Stimulated activated memory B cell treated with anti-CD40 and anti-IgM and Interleukin-4, amounts not matched to agents 10 μg/mL and 1 μg/mL and 100 μg/mL, for 72 hours (primary cell): ENCODE results near the gene HBEGF.
"Not testable (repeated sequence)": the region's sequence is repeated elsewhere in the genome, so short reads cannot be mapped to it uniquely, and the experiment has no call there.

ENCODE experiments used
- ATAC-seq: fragments of 150-1000 bp; cut with Tn5 transposase; 2 replicates; pipeline ENCODE4 v1.10.0; 2021
- H3K27ac Mint-ChIP-seq: one replicate; pipeline ENCODE4 v1.8.0; 2022; ENCODE audit warnings: mild to moderate bottlenecking, mixed read lengths
- H3K27me3 Mint-ChIP-seq: one replicate; pipeline ENCODE4 v1.8.0; 2022; ENCODE audit warnings: mixed read lengths
- H3K36me3 Mint-ChIP-seq: one replicate; pipeline ENCODE4 v1.8.0; 2022; ENCODE audit warnings: mixed read lengths
- H3K4me1 Mint-ChIP-seq: one replicate; pipeline ENCODE4 v1.8.0; 2022; ENCODE audit warnings: mixed read lengths
- H3K4me3 Mint-ChIP-seq: one replicate; pipeline ENCODE4 v1.8.0; 2022; ENCODE audit warnings: mild to moderate bottlenecking, moderate library complexity, mixed read lengths
- H3K9me3 Mint-ChIP-seq: one replicate; pipeline ENCODE4 v1.8.0; 2022; ENCODE audit warnings: mixed read lengths

Gene HBEGF

GRCh38 chr5:140348104-140348503 is 1.7 kb upstream of the HBEGF start:
- peaks cover 59% of the 10 kb centered on the region for H3K4me1 Mint-ChIP-seq
- H3K27ac Mint-ChIP-seq = peak overlapping the region; percentile 47
- H3K9me3 Mint-ChIP-seq = no peaks in the 10 kb centered on the region
- H3K36me3 Mint-ChIP-seq = no peaks in the 10 kb centered on the region
- no peaks in the 10 kb centered on the region for H3K27me3 Mint-ChIP-seq
- H3K4me3 Mint-ChIP-seq = peak overlapping the region; percentile 36
- ATAC-seq = peak; percentile 31

DNA sequence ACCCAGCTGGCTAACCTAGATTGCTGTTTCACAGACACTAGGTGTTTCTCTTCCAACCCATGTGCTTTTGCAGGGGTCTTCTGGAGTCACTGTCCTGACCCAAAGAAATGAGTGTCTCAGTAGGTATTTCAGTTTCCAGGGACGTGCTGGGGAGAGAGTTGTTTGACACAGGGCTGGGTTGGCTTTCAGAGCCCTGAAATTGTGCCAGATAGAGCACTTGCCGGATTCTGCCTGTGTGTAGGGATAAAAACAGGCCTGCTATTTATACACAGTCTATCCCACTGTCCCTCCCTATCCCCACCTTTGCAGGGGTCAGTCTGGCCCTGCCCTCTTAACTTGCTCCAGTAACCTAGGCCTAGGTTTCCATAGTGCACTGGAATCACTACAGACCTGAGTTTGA is 957 bp upstream of the HBEGF start:
- ATAC-seq = no peak
- peak overlapping the region; percentile 59 for H3K4me3 Mint-ChIP-seq
- H3K4me1 Mint-ChIP-seq = peaks cover 66% of the 10 kb centered on the region
- H3K27ac Mint-ChIP-seq = no peak overlapping the region
- no peaks in the 10 kb centered on the region for H3K9me3 Mint-ChIP-seq
- H3K27me3 Mint-ChIP-seq = no peaks in the 10 kb centered on the region
- H3K36me3 Mint-ChIP-seq = no peaks in the 10 kb centered on the region

DNA sequence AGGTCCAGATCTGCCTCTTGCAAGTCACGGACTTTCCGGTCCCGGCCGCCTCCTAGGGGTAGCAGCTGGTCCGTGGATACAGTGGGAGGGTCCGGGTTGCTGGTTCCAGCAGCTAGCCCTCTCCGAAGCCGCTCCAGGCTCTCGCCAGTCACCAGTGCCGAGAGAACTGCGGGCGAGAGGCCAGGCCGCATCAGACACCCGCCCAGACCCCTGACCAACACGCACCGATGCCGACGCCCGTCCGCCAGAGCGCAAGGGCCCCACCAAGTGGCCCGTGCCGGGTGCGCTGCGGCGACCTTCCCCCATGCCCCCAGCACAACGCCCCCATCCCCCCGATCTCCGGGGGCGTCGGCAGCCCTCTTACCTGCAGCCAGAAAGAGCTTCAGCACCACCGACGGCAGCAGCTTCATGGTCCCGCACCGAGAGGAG is 470 bp downstream of the HBEGF start:
- Mint-ChIP-seq H3K4me1 (peaks cover 78% of the 10 kb centered on the region), H3K4me3 (peak overlapping the region; percentile 77), H3K9me3 (no peaks in the 10 kb centered on the region), H3K27me3 (no peaks in the 10 kb centered on the region), H3K27ac (peak overlapping the region; percentile 75), H3K36me3 (no peaks in the 10 kb centered on the region)
- ATAC-seq = peak; percentile 18

DNA sequence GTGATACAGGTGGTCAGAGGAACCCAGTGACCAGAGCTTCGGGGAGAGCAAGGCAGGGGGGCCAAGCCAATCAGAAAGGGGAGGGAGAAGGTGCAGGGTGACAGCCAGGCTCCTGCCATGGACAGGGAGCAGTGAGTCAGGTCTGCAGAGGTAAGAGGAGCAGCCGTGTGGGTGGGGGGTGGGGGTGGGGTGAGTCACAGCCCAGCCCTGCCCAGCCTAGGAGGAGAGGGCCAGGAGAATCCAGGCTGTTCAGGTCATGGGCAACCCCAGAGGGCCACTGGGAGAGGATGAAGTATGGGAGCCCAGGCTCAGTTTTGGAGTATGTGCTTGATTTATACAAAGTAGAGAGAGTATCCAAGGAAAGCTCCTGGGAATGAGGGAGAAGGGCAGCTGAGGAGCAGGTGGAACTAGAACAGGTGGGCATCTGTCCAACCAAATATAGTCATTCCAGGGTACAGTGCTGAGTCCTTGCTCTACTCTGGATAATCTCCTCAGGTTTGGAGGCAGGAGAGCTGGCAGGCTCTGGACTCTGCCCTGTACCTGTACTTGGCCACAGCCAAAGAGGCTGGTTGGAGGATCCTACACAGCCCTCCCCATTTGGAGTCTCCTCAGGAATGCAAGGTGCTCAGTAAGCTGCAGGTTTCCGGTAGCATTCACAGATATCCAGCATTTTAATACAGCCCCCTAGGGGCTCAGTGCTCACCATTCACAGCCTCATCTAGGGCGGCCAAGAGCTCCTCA is 1.6 kb downstream of the HBEGF start:
- Mint-ChIP-seq H3K4me1 (peaks cover 84% of the 10 kb centered on the region), H3K36me3 (no peaks in the 10 kb centered on the region), H3K27me3 (no peaks in the 10 kb centered on the region), H3K27ac (peak overlapping the region; percentile 48), H3K9me3 (no peaks in the 10 kb centered on the region), H3K4me3 (no peak overlapping the region)
- ATAC-seq = no peak

DNA sequence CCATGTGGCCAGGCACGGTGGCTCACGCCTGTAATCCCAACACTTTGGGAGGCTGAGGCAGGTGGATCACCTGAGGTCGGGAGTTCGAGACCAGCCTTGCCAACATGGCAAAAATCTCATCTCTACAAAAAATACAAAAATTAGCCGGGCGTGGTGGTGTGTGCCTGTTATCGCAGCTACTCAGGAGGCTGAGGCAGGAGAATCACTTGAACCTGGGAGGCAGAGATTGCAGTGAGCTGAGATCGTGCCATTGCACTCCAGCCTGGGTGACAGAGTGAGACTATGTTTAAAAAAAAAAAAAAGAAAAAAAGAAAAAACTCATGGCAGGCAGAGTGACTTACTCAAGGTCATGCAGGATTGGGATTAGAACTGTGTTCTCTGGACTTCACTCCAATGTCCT is 2.6 kb downstream of the HBEGF start:
- ATAC-seq, H3K36me3 Mint-ChIP-seq, H3K4me3 Mint-ChIP-seq, H3K9me3 Mint-ChIP-seq, H3K27me3 Mint-ChIP-seq: not testable (repeated sequence)
- Mint-ChIP-seq H3K27ac (peak overlapping the region; percentile 48), H3K4me1 (peaks cover 75% of the 10 kb centered on the region)

DNA sequence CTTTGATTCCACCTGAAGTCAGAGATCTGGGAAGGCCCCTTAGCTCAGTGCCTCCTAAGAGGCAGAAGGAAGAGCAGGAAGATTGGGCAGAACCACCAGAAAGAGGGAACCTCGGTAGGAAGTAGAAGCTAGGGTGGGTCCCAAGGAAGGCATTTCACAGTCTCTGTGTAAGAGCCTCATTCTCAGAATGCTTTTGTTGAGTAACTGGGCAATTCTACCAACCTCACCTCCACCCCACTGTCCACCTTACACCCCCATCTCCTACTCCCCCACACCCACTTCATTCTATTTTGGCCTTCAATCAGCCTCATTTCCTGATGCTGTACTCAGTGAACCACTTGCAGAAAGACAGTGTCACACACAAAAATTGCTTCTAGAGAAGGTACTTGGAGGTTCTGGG is 3.5 kb downstream of the HBEGF start:
- Mint-ChIP-seq H3K9me3 (no peaks in the 10 kb centered on the region), H3K4me1 (peaks cover 65% of the 10 kb centered on the region), H3K36me3 (no peaks in the 10 kb centered on the region), H3K4me3 (no peak overlapping the region), H3K27ac (peak overlapping the region; percentile 48), H3K27me3 (no peaks in the 10 kb centered on the region)
- ATAC-seq = no peak

GRCh38 chr5:140342287-140342686 is 4.1 kb downstream of the HBEGF start:
- peak overlapping the region; percentile 7 for H3K4me3 Mint-ChIP-seq
- H3K4me1 Mint-ChIP-seq = peaks cover 59% of the 10 kb centered on the region
- ATAC-seq = peak; percentile 39
- H3K27me3 Mint-ChIP-seq = no peaks in the 10 kb centered on the region
- H3K27ac Mint-ChIP-seq = peak overlapping the region; percentile 48
- H3K36me3 Mint-ChIP-seq = no peaks in the 10 kb centered on the region
- H3K9me3 Mint-ChIP-seq = no peaks in the 10 kb centered on the region

- Mint-ChIP-seq H3K27me3 (no peaks in the 10 kb centered on the region), H3K27ac (no peak overlapping the region), H3K4me3 (no peak overlapping the region), H3K36me3 (no peaks in the 10 kb centered on the region), H3K9me3 (no peaks in the 10 kb centered on the region), H3K4me1 (peaks cover 57% of the 10 kb centered on the region)
- ATAC-seq = no peak
Observed at GRCh38 chr5:140341591-140341990, 4.8 kb downstream of the HBEGF start.

DNA sequence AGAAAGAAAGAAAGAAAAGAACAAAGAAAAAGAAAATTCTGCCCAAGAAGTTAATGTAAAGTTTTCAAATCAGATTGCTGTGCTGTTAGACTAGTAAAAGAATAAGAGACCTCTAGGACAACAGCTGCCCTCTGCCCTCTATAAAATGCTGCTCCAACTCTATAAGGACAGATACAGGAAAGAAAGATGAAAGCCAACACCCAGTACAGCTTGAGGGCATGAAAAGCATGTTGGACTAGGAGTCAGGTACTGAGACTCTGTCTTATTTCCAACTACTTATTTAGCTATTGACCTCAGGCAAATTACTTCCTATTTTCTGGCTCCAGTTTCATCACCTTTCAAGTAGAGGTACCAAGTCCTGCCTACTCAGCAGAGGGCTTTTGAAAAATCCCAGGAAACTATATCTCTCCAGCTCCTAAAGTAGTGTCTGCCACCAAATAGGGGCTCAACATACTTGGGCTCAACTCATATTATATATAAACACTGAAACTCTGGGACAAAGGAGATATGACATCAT is 5.7 kb downstream of the HBEGF start:
- Mint-ChIP-seq H3K36me3 (no peaks in the 10 kb centered on the region), H3K4me1 (peaks cover 50% of the 10 kb centered on the region), H3K27ac (no peak overlapping the region), H3K9me3 (no peaks in the 10 kb centered on the region), H3K27me3 (no peaks in the 10 kb centered on the region), H3K4me3 (no peak overlapping the region)
- ATAC-seq = no peak

DNA sequence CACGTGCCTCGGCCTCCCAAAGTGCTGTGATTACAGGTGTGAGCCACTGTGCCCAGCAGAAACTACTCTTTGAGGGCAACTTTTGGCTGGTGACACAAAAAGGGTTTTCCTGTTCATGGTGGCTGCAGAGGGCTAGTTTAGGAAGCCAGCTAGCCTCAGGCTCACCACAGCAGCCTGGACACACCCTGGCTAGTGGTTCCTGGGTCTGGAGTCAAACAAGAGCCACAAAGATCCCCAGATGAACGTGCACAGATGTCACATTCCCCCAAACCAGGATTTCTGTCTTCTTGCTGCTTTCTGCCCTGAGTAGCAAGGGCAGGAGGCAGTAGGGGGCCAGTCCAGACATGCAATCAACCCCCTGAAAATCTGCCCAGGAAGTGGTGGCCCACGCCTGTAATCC is 6.8 kb downstream of the HBEGF start:
- H3K4me1 Mint-ChIP-seq = peaks cover 41% of the 10 kb centered on the region
- no peaks in the 10 kb centered on the region for H3K36me3 Mint-ChIP-seq
- no peaks in the 10 kb centered on the region for H3K27me3 Mint-ChIP-seq
- H3K27ac Mint-ChIP-seq = no peak overlapping the region
- no peak for ATAC-seq
- no peaks in the 10 kb centered on the region for H3K9me3 Mint-ChIP-seq
- H3K4me3 Mint-ChIP-seq = no peak overlapping the region

DNA sequence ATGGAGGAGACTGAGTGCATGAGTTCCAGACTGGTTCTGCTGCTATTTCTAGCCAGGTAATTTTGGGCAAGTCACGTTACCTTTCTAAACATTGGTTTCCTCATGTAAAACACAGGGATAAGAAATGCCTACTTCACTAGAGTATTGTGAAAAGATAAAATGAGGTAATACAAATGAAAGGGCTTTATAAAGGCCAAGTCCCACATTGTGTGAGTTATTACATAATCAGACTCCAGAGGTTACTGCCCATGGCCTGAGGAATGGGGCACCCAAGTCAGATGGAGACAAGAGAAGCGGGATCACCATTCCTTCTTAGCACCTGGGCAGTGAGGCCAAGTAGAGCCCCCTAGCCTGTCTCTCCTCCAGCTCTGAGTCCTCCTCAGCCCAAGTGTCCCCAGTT is 7.5 kb downstream of the HBEGF start:
- Mint-ChIP-seq H3K36me3 (no peaks in the 10 kb centered on the region), H3K9me3 (no peaks in the 10 kb centered on the region), H3K4me1 (peaks cover 33% of the 10 kb centered on the region), H3K4me3 (no peak overlapping the region), H3K27ac (no peak overlapping the region), H3K27me3 (no peaks in the 10 kb centered on the region)
- ATAC-seq = no peak

DNA sequence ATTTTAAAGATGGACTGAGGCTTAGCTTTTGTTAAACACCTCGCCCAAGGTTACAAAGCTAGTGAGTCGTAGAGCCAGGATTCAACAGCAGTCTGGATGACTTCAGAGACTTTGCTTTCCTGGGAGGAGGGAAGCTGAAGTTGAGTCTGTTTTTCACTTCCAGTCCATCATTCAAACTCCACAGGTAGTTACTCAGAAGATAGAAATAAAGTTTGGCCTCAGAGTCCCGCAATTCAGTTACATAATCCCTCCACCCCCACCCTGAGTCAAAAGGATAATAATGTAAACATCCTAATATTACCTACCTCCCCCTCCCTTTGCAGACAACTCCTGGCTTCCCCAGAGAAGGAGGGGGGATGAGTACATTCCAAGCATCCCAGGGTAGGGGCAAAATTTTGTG is 8.1 kb downstream of the HBEGF start:
- no peak for ATAC-seq
- Mint-ChIP-seq H3K4me1 (peaks cover 28% of the 10 kb centered on the region), H3K9me3 (no peaks in the 10 kb centered on the region), H3K36me3 (no peaks in the 10 kb centered on the region), H3K4me3 (no peak overlapping the region), H3K27me3 (no peaks in the 10 kb centered on the region), H3K27ac (no peak overlapping the region)

DNA sequence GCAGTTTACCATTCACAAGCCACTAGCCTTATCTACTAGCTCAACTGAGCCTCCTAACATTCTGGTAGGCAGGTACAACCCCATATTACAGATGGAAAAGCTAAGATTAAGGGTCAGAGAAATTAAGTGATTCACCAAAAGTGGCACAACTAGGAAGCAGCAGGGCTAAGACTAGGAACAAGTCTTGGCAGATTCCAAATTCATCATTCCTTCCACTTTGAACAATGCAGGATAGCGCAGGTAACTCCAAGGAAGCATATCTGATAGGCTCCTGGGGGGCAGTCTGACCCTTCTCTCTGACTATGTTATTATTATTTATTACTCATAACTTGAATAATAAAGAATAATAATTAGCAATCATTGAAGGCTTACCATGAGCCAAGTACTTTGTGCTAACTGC is 8.5 kb downstream of the HBEGF start:
- Mint-ChIP-seq H3K27ac (no peak overlapping the region), H3K9me3 (no peaks in the 10 kb centered on the region), H3K4me3 (no peak overlapping the region), H3K36me3 (no peaks in the 10 kb centered on the region), H3K4me1 (peaks cover 23% of the 10 kb centered on the region), H3K27me3 (no peaks in the 10 kb centered on the region)
- no peak for ATAC-seq

- no peak for ATAC-seq
- Mint-ChIP-seq H3K9me3 (no peaks in the 10 kb centered on the region), H3K27me3 (no peaks in the 10 kb centered on the region), H3K4me3 (no peak overlapping the region), H3K27ac (no peak overlapping the region), H3K4me1 (peaks cover 11% of the 10 kb centered on the region), H3K36me3 (no peaks in the 10 kb centered on the region)
Observed at GRCh38 chr5:140336388-140336787, 10.0 kb downstream of the HBEGF start.

DNA sequence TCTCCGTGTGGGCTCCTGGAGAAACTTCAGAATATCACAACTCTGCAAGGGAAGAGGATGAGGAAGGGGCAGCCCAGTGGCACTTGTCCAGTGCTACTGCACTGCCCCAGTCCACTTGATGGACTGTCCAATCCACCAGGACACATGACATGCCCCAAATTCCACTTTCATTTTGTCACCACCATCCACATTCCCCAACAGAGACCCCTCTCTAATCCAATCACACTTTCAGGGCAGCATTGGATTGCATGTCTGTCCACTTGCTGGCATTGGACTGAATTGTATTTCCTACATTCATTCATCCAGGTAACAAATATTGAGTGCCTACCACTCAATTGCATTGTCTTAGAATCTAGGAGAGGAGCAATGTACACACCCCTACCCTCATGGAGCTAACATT is 14.8 kb downstream of the HBEGF start:
- H3K4me3 Mint-ChIP-seq = no peak overlapping the region

DNA sequence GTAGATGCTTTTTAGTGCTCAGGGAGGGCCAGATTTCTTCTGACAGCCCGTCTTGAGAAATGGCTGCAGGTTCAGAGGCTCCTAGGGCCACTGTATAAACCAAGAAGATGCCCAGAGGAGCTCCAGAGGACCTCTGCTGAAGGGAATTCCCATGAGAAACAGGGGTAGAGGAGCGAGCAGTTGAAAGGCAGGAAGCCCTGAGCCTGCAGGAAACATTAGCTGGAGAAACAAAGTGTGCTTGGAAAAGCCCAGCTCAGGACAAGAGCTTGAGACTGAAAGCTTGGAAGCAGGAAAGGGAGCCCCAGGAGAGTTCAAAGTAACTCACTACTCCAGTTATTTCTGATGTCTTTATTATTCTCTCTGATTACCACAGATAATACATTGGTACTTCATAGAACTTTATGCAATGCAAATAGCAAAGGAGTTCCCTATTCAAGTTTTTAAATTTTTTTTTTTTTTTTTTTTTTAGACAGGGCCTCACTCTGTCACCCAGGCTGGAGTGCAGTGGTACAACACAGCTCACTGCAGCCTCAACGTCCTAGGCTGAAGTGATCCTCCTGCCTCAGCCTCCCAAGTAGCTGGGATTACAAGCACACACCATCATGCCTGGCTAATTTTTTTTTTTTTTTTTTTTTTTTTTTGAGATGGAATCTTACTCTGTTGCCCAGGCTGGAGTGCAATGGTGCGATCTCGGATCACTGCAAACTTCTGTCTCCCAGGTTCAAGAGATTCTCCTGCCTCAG is 16.5 kb downstream of the HBEGF start:
- Mint-ChIP-seq H3K27me3 (no peaks in the 10 kb centered on the region), H3K4me3 (no peak overlapping the region), H3K36me3 (no peaks in the 10 kb centered on the region), H3K4me1 (no peaks in the 10 kb centered on the region), H3K27ac (no peak overlapping the region), H3K9me3 (no peaks in the 10 kb centered on the region)
- ATAC-seq = no peak

More for the DNA sequence above, 14.8 kb downstream of the HBEGF start:
- Mint-ChIP-seq H3K27me3 (no peaks in the 10 kb centered on the region), H3K9me3 (no peaks in the 10 kb centered on the region), H3K36me3 (no peaks in the 10 kb centered on the region), H3K4me1 (no peaks in the 10 kb centered on the region), H3K27ac (no peak overlapping the region)
- no peak for ATAC-seq
